Neural progenitor cell (in vitro differentiated cells): ENCODE data around the gene SNAPC4. TPM values are rescaled to one million over a fixed set of nuclear protein-coding genes. Genes with fewer than 3 reads are reported as not detected.

Experiments used
- DNase-seq: peaks from one replicate; pipeline ENCODE4 v3.0.0-alpha.2; 2016; ENCODE audit warnings: low spot score
- H2AFZ ChIP-seq: fragments of 200-600 bp; sonication (generic); replicated peaks from 2 replicates; pipeline ENCODE4 v1.6.1; 2016; ENCODE audit warnings: antibody characterized with exemption
- H3F3A ChIP-seq: fragments of 200-600 bp; sonication (generic); 2 replicates; pipeline ENCODE4 v1.6.1; 2016; ENCODE audit warnings: antibody characterized with exemption, low read depth
- H3K27ac ChIP-seq: fragments of 200-600 bp; sonication (generic); 2 replicates; pipeline ENCODE4 v1.5.1; 2016; ENCODE audit warnings: mild to moderate bottlenecking
- H3K27me3 ChIP-seq: fragments of 200-600 bp; sonication (generic); 2 replicates; pipeline ENCODE4 v1.6.1; 2016; ENCODE audit warnings: mild to moderate bottlenecking, moderate library complexity
- H3K36me3 ChIP-seq: fragments of 200-600 bp; sonication (generic); 2 replicates; pipeline ENCODE4 v1.5.1; 2016
- H3K4me1 ChIP-seq: fragments of 200-600 bp; sonication (generic); 2 replicates; pipeline ENCODE4 v1.6.1; 2016; ENCODE audit warnings: mixed run types
- H3K4me2 ChIP-seq: fragments of 200-600 bp; sonication (generic); 2 replicates; pipeline ENCODE4 v1.6.1; 2016
- H3K4me3 ChIP-seq: fragments of 200-600 bp; sonication (generic); 2 replicates; pipeline ENCODE4 v1.5.1; 2016
- H3K79me2 ChIP-seq: fragments of 200-600 bp; sonication (generic); 2 replicates; pipeline ENCODE4 v1.6.1; 2016; ENCODE audit warnings: low read depth
- H3K9ac ChIP-seq: fragments of 200-600 bp; sonication (generic); 2 replicates; pipeline ENCODE4 v1.6.1; 2016
- H3K9me3 ChIP-seq: fragments of 200-600 bp; sonication (generic); 2 replicates; pipeline ENCODE4 v1.5.1; 2016; ENCODE audit warnings: low read depth
- H4K20me1 ChIP-seq: fragments of 200-600 bp; sonication (generic); 2 replicates; pipeline ENCODE4 v1.6.1; 2016; ENCODE audit warnings: low read depth
- H3K27ac Mint-ChIP-seq: 3 replicates; pipeline ENCODE4 v1.8.0; 2021; ENCODE audit warnings: mixed read lengths
- H3K27me3 Mint-ChIP-seq: 2 replicates; pipeline ENCODE4 v1.8.0; 2022; ENCODE audit warnings: low read depth, mild to moderate bottlenecking, inconsistent platforms, moderate library complexity, mixed read lengths; ENCODE audit not compliant: insufficient read depth
- H3K36me3 Mint-ChIP-seq: 3 replicates; pipeline ENCODE4 v1.8.0; 2021; ENCODE audit warnings: mixed read lengths
- H3K4me1 Mint-ChIP-seq: 3 replicates; pipeline ENCODE4 v1.8.0; 2021; ENCODE audit warnings: mixed read lengths
- H3K4me3 Mint-ChIP-seq: 3 replicates; pipeline ENCODE4 v1.8.0; 2021; ENCODE audit warnings: mild to moderate bottlenecking, moderate library complexity, mixed read lengths
- H3K9me3 Mint-ChIP-seq: 3 replicates; pipeline ENCODE4 v1.8.0; 2020; ENCODE audit warnings: mixed read lengths
- EZH2 ChIP-seq: fragments of 200-600 bp; sonication (generic); IDR thresholded peaks from 2 replicates; pipeline ENCODE4 v1.6.1; 2017; ENCODE audit warnings: antibody characterized with exemption, mild to moderate bottlenecking, moderate library complexity
- EZH2phosphoT487 ChIP-seq: fragments of 200-600 bp; sonication (generic); IDR thresholded peaks from 2 replicates; pipeline ENCODE4 v1.6.1; 2017; ENCODE audit warnings: antibody characterized with exemption
- total RNA-seq: library from RNA; depleted of rRNA; stranded (reverse); fragments of >200 nt; gene quantifications from 2 replicates; pipeline ENCODE4 v1.2.3, GENCODE V29; 2015; ENCODE audit warnings: low replicate concordance
- TF ChIP-seq, protein P1 (sequence below): fragments of 200-600 bp; sonication (generic); IDR thresholded peaks from 2 replicates; pipeline ENCODE4 v1.5.1; 2017; ENCODE audit warnings: antibody characterized with exemption, mild to moderate bottlenecking

Gene SNAPC4
- total RNA-seq, 1 donor from 2014 or later: 6.8 TPM

DNA sequence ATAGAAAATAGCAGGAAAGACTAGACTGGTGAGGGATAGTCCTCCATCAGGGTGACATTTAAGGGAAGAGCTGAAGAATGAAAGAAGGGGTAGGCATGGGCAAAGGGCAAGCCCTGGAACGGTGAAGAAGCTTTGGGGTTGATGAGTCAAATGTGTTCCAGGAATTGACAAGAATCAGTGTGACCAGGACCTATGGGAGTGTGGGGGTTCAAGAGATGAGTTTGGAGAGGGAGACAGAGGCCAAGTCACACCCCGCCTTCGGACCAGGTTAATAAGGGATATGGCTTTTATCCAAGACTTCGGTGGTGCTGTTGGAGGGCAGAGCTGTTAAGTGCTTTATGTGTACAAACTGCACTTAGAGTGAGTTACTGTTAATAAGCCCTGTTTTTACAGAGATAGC, 11.4 kb upstream of the SNAPC4 start:
- peaks cover 29% of the 10 kb centered on the region for H3K4me1 Mint-ChIP-seq
- H3K27ac ChIP-seq: no peak overlapping the region
- peak overlapping the region; percentile 81 for H3K27ac Mint-ChIP-seq
- H2AFZ ChIP-seq: no peak overlapping the region
- peaks cover 14% of the 10 kb centered on the region for H3K36me3 Mint-ChIP-seq
- no peaks in the 10 kb centered on the region for H3F3A ChIP-seq
- peaks cover 46% of the 10 kb centered on the region for H3K79me2 ChIP-seq
- peak overlapping the region; percentile 96 for H3K9ac ChIP-seq
- peaks cover 11% of the 10 kb centered on the region for H3K27me3 Mint-ChIP-seq
- peak overlapping the region; percentile 93 for H3K4me3 ChIP-seq
- peaks cover 31% of the 10 kb centered on the region for H4K20me1 ChIP-seq
- peak overlapping the region; percentile 96 for H3K4me3 Mint-ChIP-seq
- peak overlapping the region; percentile 98 for H3K4me2 ChIP-seq
- H3K4me1 ChIP-seq: peaks cover 13% of the 10 kb centered on the region
- no peaks in the 10 kb centered on the region for H3K27me3 ChIP-seq
- no peaks in the 10 kb centered on the region for H3K9me3 ChIP-seq
- no peaks in the 10 kb centered on the region for H3K9me3 Mint-ChIP-seq
- peaks cover 5% of the 10 kb centered on the region for H3K36me3 ChIP-seq
- no peak for DNase-seq
- TF ChIP-seq EZH2phosphoT487: no peak
- no peak for TF ChIP-seq EZH2
- TF ChIP-seq, protein P1, sequence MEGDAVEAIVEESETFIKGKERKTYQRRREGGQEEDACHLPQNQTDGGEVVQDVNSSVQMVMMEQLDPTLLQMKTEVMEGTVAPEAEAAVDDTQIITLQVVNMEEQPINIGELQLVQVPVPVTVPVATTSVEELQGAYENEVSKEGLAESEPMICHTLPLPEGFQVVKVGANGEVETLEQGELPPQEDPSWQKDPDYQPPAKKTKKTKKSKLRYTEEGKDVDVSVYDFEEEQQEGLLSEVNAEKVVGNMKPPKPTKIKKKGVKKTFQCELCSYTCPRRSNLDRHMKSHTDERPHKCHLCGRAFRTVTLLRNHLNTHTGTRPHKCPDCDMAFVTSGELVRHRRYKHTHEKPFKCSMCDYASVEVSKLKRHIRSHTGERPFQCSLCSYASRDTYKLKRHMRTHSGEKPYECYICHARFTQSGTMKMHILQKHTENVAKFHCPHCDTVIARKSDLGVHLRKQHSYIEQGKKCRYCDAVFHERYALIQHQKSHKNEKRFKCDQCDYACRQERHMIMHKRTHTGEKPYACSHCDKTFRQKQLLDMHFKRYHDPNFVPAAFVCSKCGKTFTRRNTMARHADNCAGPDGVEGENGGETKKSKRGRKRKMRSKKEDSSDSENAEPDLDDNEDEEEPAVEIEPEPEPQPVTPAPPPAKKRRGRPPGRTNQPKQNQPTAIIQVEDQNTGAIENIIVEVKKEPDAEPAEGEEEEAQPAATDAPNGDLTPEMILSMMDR: no peak

DNA sequence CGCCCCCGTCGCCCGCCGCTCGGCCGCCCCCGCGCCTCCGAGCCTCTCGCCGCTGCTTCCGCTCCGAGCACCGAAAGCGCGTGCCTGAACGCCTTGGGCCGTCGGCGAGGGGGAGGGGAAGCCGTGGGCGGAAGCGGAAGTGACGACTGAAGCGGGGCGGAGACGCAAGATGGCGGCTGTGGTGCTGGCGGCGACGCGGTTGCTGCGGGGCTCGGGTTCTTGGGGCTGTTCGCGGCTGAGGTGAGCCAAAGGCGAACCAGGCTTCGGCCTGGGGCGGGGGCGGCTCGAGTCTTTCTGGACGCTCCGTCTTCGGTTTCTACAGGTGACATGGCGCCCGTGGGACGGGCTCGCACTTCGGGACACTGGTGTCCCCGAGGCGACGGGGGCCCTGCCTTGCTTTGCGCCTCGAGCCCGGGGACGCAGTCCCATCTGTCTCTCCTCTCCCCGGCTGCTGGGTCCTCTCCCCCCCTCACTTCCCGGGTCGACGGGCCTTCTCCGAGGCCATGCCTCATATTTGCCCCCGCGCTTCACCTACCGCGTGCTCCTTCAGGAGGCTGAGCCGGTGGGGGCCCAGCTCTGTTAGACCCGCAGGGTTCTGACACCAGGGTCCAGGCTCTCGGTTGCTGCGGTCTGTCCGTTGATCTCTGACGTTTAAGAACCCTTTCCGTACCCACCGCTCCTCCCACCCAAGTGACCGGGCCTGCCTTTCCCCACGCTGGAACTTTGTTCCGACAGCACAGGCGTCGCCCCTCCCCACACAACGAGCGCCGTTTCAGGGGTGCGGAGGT, 10.7 kb upstream of the SNAPC4 start, which contains the start of the genes ENTR1 and PMPCA:
Gene ENTR1 (minus strand): TSS at position 115 of the 788 bp plus-strand sequence. CDS start 217 bp downstream, outside the sequence.
Gene PMPCA (plus strand): TSS at position 159 of the 788 bp plus-strand sequence. CDS start 11 bp downstream, at position 170.
- H3K27me3 ChIP-seq: no peaks in the 10 kb centered on the region
- peaks cover 10% of the 10 kb centered on the region for H3K36me3 Mint-ChIP-seq
- peak; percentile 96 for DNase-seq
- H2AFZ ChIP-seq: peak within 1 kb of the TSS; percentile 85
- no peaks in the 10 kb centered on the region for H3K9me3 ChIP-seq
- no peaks in the 10 kb centered on the region for H3F3A ChIP-seq
- TF ChIP-seq EZH2 (peak; percentile 37), EZH2phosphoT487 (peak; percentile 23)
- TF ChIP-seq, protein P1: no peak
- H3K9me3 Mint-ChIP-seq: no peaks in the 10 kb centered on the region
- peaks cover 6% of the 10 kb centered on the region for H3K36me3 ChIP-seq
- peaks cover 11% of the 10 kb centered on the region for H3K27me3 Mint-ChIP-seq
- H3K4me3 ChIP-seq: peak within 1 kb of the TSS; percentile 93
- H3K4me3 Mint-ChIP-seq: peak within 1 kb of the TSS; percentile 96
- peaks cover 31% of the 10 kb centered on the region for H4K20me1 ChIP-seq
- peak within 1 kb of the TSS; percentile 81 for H3K27ac Mint-ChIP-seq
- peak within 1 kb of the TSS; percentile 100 for H3K4me2 ChIP-seq
- H3K4me1 Mint-ChIP-seq: peaks cover 29% of the 10 kb centered on the region
- peak within 1 kb of the TSS; percentile 55 for H3K27ac ChIP-seq
- peak within 1 kb of the TSS; percentile 96 for H3K9ac ChIP-seq
- H3K4me1 ChIP-seq: peaks cover 13% of the 10 kb centered on the region
- peaks cover 46% of the 10 kb centered on the region for H3K79me2 ChIP-seq

DNA sequence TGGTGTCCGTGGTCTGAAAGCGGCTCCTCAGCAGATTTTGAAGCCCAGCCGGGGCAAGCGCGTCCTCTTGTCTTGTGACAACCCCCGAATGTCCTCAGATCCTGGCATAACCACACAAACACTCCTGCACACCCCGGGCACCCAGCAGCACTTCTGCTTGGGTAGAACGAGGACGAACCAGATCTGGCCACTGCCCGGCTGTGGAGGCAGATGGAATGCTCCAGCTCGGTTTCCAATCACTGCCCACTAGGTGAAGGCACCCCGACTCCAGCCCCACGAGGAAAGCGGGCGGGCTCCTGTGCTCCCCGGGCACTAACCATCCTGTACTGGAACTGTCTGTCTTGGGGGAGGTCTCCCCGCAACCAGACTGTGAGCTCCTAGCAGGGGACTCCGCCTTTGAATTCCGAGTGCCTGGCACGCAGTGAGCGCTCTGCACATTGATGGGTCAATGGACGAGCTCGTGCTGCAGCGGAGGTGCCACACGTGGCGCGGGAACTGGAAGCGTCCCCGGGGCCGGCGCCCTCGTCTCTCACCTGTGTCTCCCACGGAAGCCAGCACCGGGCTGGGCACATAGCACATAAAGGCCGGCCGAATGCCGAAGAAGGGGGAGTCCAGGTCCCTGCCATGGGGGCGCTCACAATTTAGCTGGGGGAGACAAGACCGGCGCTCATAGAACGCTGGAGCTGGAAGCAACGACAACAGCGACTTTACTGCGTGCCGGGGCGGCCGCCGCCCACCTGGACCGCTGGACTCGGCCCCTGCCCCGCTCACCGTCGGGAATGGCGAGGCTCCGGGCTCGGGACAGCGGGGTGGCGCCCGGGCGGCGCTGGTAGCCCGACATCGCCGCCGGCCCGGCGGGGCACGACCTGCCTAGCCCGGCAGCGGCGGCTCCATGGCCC, 9.8 kb upstream of the SNAPC4 start:
- Histone ChIP-seq H3K27ac (no peak overlapping the region), H3F3A (no peaks in the 10 kb centered on the region), H3K27me3 (no peaks in the 10 kb centered on the region), H3K4me3 (peak overlapping the region; percentile 93), H3K4me2 (peak overlapping the region; percentile 100), H3K9ac (peak overlapping the region; percentile 55), H3K36me3 (peaks cover 8% of the 10 kb centered on the region), H2AFZ (peak overlapping the region; percentile 85), H4K20me1 (peaks cover 31% of the 10 kb centered on the region), H3K9me3 (no peaks in the 10 kb centered on the region), H3K79me2 (peaks cover 46% of the 10 kb centered on the region), H3K4me1 (peaks cover 13% of the 10 kb centered on the region)
- Mint-ChIP-seq H3K27me3 (peaks cover 11% of the 10 kb centered on the region), H3K4me3 (peak overlapping the region; percentile 91), H3K4me1 (peaks cover 29% of the 10 kb centered on the region), H3K27ac (no peak overlapping the region), H3K9me3 (no peaks in the 10 kb centered on the region), H3K36me3 (peaks cover 11% of the 10 kb centered on the region)
- peak; percentile 67 for DNase-seq
- TF ChIP-seq, protein P1: no peak
- TF ChIP-seq EZH2: no peak
- no peak for TF ChIP-seq EZH2phosphoT487
